HUES64 (cell line): ENCODE measurements around the gene CARD18.

Source experiments
- H3K27ac ChIP-seq: 2 replicates; pipeline ENCODE4 v1.7.0; 2013; ENCODE audit warnings: low read depth, low read length, inconsistent platforms
- H3K27me3 ChIP-seq: 2 replicates; pipeline ENCODE4 v1.6.1; 2013; ENCODE audit warnings: mild to moderate bottlenecking, low read length; ENCODE audit not compliant: insufficient read depth
- H3K36me3 ChIP-seq: 2 replicates; pipeline ENCODE4 v1.6.1; 2013; ENCODE audit warnings: mild to moderate bottlenecking, low read length; ENCODE audit not compliant: insufficient read depth
- H3K4me1 ChIP-seq: 2 replicates; pipeline ENCODE4 v1.6.1; 2013; ENCODE audit warnings: mild to moderate bottlenecking, low read length, moderate library complexity; ENCODE audit not compliant: insufficient read depth
- H3K4me3 ChIP-seq: 2 replicates; pipeline ENCODE4 v1.5.1; 2013; ENCODE audit warnings: mild to moderate bottlenecking, low read length, moderate library complexity
- H3K9ac ChIP-seq: 2 replicates; pipeline ENCODE4 v1.6.1; 2013; ENCODE audit warnings: mild to moderate bottlenecking, low read depth, low read length
- H3K9me3 ChIP-seq: 2 replicates; pipeline ENCODE4 v1.6.1; 2013; ENCODE audit warnings: low read depth, low read length; ENCODE audit not compliant: insufficient read depth
- WGBS: fragments of 150-250, 120-280 bp; methylation state at CpG from one replicate; pipeline ENCODE4 v1.1.7; 2013; ENCODE audit warnings: missing lambda C conversion rate; 5-methylcytosine and 5-hydroxymethylcytosine counted together

CARD18 gene

DNA sequence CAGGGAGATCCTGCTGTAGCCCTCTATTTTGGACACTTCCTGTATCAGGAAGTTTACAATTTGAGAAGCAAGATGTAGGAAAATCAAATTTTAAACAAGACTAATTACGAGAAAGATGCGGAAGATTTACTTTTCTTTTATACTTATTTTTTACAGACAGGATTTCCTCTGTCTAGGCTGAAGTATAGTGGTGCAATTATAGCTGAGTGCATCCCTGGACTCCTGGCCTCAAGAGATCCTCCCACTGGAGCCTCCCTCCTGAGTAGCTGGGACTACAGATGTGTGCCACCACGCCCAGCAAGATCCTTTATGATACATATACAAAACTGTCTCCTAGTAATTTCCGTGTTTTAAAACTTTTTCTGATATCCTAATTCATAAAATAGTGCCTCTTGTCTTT, 17.2 kb upstream of the CARD18 start:
- H3K4me1 ChIP-seq, result no peaks in the 10 kb centered on the region
- H3K9ac ChIP-seq, result no peak overlapping the region
- H3K4me3 ChIP-seq, result no peak overlapping the region
- no peaks in the 10 kb centered on the region for H3K27me3 ChIP-seq
- 92% methylated on average over 3 of the region's 4 CpGs for WGBS
- H3K9me3 ChIP-seq, result no peaks in the 10 kb centered on the region
- H3K36me3 ChIP-seq, result no peaks in the 10 kb centered on the region
- no peak overlapping the region for H3K27ac ChIP-seq

DNA sequence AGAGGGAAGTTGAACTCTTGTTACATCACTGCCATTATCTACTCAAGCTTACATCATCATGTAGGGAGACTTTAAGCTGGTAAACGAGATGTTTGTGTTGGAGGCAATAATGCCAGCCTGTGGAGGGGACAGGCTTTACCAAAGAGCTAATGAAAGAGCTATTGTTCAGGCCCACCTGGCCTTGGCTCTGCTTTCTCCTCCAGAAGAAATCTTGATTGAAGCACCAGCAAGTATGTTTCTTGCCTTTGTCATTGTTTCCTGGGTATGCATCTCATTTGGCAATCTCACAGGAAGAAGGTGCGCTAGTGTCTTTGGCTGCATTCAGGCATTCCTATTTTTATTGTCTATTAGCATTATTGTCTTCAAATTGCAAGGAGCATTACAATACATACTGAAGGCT, 16.7 kb upstream of the CARD18 start:
- Histone ChIP-seq H3K27me3 (no peaks in the 10 kb centered on the region), H3K4me3 (no peak overlapping the region), H3K27ac (no peak overlapping the region), H3K36me3 (no peaks in the 10 kb centered on the region), H3K9me3 (no peaks in the 10 kb centered on the region), H3K9ac (no peak overlapping the region), H3K4me1 (no peaks in the 10 kb centered on the region)
- 98% methylated on average over 2 of the region's 2 CpGs for WGBS

DNA sequence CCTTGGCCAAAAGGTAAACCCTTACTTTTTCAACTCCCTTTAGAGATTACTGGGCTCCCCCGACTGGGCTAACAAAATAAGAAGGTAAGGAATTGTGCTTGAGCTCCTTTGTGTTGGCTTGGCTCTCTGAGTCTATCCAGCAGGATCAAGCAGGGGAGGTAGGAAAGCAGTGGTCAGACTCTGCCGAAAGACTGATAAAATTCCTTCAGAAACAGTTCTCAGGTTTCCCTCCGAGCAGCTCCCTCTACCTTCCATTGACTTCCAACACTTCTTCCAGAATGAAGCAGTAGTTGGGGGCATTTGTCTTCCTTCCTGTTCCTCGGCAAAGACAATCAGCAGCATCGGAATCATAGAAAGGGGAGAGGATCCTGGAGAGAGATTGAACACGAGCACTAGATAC, 16.1 kb upstream of the CARD18 start:
- Histone ChIP-seq H3K9me3 (no peaks in the 10 kb centered on the region), H3K9ac (no peak overlapping the region), H3K4me1 (no peaks in the 10 kb centered on the region), H3K27ac (no peak overlapping the region), H3K36me3 (no peaks in the 10 kb centered on the region), H3K27me3 (no peaks in the 10 kb centered on the region), H3K4me3 (no peak overlapping the region)
- WGBS, result 97% methylated on average over 6 of the region's 6 CpGs

DNA sequence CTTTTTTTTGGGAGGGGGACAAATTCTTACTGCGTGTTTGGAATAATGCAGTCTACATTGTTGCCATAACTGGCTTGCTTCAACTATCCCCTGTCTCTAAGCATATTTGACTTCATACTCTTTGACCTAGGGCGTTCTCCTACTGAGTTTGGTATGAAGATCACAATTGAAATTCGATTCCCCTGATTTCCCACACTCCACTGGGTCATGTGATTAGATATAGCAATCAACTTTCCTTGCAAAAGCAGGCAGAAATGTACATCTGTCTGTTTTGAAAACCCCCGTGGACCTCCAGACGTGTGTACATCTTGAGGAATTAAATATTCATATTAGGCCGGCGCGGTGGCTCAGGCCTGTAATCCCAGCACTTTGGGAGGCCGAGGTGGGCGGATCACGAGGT, 13.8 kb upstream of the CARD18 start:
- Histone ChIP-seq H3K4me3 (no peak overlapping the region), H3K9ac (no peak overlapping the region), H3K27me3 (no peaks in the 10 kb centered on the region), H3K9me3 (no peaks in the 10 kb centered on the region), H3K36me3 (no peaks in the 10 kb centered on the region), H3K27ac (no peak overlapping the region), H3K4me1 (no peaks in the 10 kb centered on the region)
- 93% methylated on average over 11 of the region's 11 CpGs for WGBS

DNA sequence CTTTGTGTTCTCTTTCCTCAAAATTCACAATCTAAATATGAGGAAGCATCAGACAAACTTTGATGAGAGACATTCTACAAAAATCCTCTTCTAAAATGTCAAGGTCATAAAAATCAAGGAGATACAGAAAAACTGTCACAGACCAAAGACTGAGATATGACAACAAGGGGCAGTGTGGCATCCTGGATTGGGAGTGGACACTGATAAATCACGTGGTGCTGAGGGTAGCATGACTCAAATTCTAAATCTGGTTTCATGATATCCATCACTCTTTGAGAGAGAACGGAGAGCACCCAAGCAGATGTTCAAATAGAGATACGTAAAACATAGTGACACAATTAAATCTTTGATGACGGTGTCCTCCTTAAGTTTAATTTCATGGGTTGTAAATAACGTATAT, 13.0 kb upstream of the CARD18 start:
- H3K36me3 ChIP-seq, result no peaks in the 10 kb centered on the region
- no peaks in the 10 kb centered on the region for H3K4me1 ChIP-seq
- no peak overlapping the region for H3K9ac ChIP-seq
- 94% methylated on average over 4 of the region's 5 CpGs for WGBS
- no peaks in the 10 kb centered on the region for H3K27me3 ChIP-seq
- H3K4me3 ChIP-seq, result no peak overlapping the region
- H3K9me3 ChIP-seq, result no peaks in the 10 kb centered on the region
- H3K27ac ChIP-seq, result no peak overlapping the region

DNA sequence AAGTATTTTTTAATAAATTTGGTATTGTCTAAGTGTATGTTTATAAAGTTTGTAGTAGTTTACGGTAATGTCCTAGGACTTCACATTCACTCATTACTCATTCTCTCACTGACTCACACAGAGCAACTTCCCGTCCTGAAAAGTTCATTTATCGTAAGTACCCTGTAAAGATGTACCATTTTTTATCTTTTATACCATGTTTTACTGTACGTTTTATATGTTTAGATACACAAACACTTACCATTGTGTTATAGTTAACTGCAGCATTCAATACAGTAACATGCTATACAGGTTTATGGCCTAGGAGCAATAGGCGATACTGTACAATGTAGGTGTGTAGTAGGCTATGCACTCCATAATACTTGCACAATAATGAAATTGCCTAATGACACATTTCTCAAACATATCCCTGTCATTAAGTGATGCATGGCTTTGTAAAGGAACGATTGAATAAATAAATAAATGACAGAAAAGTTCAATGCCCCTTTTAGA, 12.5 kb upstream of the CARD18 start:
- 100% methylated on average over 1 of the region's 6 CpGs for WGBS
- Histone ChIP-seq H3K36me3 (no peaks in the 10 kb centered on the region), H3K4me1 (no peaks in the 10 kb centered on the region), H3K9me3 (no peaks in the 10 kb centered on the region), H3K9ac (no peak overlapping the region), H3K27ac (no peak overlapping the region), H3K4me3 (no peak overlapping the region), H3K27me3 (no peaks in the 10 kb centered on the region)

DNA sequence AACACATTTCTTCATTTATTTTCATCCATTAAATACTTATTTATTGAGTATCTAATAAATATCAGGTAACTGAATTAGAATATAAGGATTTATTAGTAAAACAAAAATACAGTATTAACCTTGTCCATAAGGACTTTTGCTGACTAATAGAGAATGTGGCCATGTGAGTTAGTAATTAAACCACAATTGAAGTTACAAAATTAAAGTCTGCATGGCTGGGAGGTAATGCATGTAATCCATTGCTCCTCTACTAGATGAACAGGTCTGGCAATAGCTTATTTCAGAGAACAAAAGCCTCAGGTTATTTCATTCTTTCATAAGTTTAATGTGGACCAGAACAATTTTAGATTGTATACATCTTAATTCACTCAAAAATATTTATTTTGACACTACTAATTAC, 9.9 kb upstream of the CARD18 start:
- no peak overlapping the region for H3K4me3 ChIP-seq
- no peaks in the 10 kb centered on the region for H3K36me3 ChIP-seq
- no peaks in the 10 kb centered on the region for H3K4me1 ChIP-seq
- no peak overlapping the region for H3K27ac ChIP-seq
- no peaks in the 10 kb centered on the region for H3K27me3 ChIP-seq
- no peaks in the 10 kb centered on the region for H3K9me3 ChIP-seq
- no peak overlapping the region for H3K9ac ChIP-seq

DNA sequence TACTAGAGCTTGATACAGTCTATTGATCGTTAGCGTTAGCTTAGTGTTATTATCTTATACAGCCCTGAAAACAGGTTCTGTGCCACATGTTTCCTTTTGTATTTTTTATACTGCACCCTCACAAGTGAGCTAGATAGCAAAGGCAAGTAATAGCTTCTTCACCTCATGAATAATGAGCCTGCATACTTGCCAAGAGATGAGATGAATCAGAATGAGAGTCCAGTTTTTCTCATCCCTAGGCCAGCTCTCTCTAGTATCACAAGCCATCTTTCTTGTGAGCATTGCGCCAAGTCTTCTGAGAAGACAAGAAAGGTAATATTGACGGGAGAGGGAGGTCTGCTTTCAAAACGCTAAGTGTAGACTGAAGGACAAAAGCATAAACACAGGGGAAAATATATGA, 8.7 kb upstream of the CARD18 start:
- WGBS, result 97% methylated on average over 5 of the region's 5 CpGs
- Histone ChIP-seq H3K27ac (no peak overlapping the region), H3K36me3 (no peaks in the 10 kb centered on the region), H3K4me1 (no peaks in the 10 kb centered on the region), H3K9ac (no peak overlapping the region), H3K27me3 (no peaks in the 10 kb centered on the region), H3K4me3 (no peak overlapping the region), H3K9me3 (no peaks in the 10 kb centered on the region)

DNA sequence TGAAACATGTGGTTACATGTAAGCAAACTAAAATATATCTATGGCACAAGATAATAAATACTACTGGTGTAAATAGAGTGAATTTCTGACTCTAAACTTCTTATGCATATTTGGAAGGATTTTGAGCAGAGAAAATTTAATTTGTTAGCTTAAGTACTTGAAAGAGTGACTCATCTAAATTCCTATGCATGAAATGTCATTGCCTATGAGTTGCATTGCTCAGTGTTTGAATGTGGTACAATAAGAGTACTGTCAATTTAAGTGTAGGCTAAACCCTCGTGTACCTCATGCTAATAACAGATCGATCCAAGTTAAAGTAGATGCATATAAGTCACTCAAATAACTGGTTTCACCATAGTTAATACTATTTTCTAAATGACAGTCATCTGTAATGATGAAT, 5.3 kb upstream of the CARD18 start:
- H3K27ac ChIP-seq, result no peak overlapping the region
- no peak overlapping the region for H3K4me3 ChIP-seq
- no peaks in the 10 kb centered on the region for H3K36me3 ChIP-seq
- 100% methylated on average over 2 of the region's 2 CpGs for WGBS
- no peak overlapping the region for H3K9ac ChIP-seq
- H3K4me1 ChIP-seq, result no peaks in the 10 kb centered on the region
- no peaks in the 10 kb centered on the region for H3K27me3 ChIP-seq
- no peaks in the 10 kb centered on the region for H3K9me3 ChIP-seq

DNA sequence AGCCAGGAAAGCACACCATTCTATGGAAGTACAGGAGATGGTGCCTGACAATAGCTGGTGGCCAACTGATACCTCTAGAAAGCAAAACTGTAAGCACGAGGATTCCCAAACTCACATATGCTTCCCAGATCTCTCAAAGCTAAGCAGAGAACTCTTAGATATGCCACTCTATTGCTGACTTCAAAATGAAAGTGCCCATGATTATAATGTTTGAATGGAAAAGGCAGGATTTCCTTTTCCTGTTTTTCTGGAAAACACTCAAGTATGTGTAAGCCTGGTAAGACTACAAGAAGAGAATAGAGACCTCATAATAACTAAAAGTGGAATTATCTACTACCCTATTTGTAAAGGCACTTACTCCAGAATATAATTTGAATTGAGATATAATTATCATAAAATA, 2.6 kb upstream of the CARD18 start:
- H3K4me1 ChIP-seq, result no peaks in the 10 kb centered on the region
- H3K27me3 ChIP-seq, result no peaks in the 10 kb centered on the region
- no peaks in the 10 kb centered on the region for H3K36me3 ChIP-seq
- H3K9me3 ChIP-seq, result no peaks in the 10 kb centered on the region
- WGBS, result 93% methylated on average over 1 of the region's 1 CpG
- no peak overlapping the region for H3K4me3 ChIP-seq
- H3K27ac ChIP-seq, result no peak overlapping the region
- no peak overlapping the region for H3K9ac ChIP-seq

DNA sequence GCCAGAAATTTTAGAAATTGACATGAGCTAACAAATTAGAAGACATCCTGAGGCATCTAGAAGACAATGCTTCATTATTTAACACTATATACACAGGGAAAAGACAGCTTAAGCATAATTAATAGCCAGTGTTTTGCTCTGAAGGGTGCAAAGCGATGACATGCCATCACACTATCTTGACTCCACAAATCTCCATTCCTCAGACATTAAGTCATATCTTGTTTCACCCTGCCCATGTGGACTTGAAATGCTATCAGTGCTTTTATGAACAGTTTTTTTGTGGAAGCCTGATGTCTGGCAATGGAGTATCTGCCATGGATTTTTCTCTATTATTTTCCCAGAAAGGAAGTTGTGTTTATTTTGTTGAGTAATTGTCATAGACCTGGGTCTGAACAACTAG, 2.3 kb downstream of the CARD18 start:
- Histone ChIP-seq H3K27me3 (no peaks in the 10 kb centered on the region), H3K36me3 (no peaks in the 10 kb centered on the region), H3K27ac (no peak overlapping the region), H3K4me1 (no peaks in the 10 kb centered on the region), H3K4me3 (no peak overlapping the region), H3K9ac (no peak overlapping the region), H3K9me3 (0 out of 2 replicates have a peak, but pooled peaks cover 4% of the 10 kb centered on the region)
- WGBS, result 95% methylated on average over 1 of the region's 1 CpG

DNA sequence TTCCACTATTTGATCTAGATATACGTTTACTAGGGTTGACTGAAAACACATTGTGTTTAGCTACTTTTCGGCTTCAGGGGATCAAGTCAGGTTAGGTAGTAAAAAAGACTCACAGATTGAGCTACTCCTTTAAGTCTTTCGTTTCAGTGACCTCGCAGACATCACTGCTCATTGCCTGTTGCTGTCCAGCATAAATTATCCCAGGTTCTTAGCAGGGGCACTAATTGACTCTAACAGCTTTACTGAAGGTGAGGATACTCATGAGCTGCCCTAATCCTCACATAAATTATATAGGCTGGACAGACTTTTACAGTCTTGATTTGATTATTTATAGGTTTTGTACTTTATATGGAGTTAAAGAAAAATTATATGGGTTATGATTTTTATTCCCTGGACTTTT, 3.7 kb downstream of the CARD18 start:
- no peak overlapping the region for H3K9ac ChIP-seq
- H3K27ac ChIP-seq, result no peak overlapping the region
- no peak overlapping the region for H3K4me3 ChIP-seq
- H3K27me3 ChIP-seq, result no peaks in the 10 kb centered on the region
- H3K36me3 ChIP-seq, result no peaks in the 10 kb centered on the region
- 89% methylated on average over 4 of the region's 4 CpGs for WGBS
- no peaks in the 10 kb centered on the region for H3K4me1 ChIP-seq
- H3K9me3 ChIP-seq, result peaks cover 12% of the 10 kb centered on the region; the same call in 1 of the 2 replicates
